HG03432 (cell line): ENCODE results near the gene TCEA3.

Experiments
- ATAC-seq: cut with Tn5 transposase; IDR thresholded peaks from one replicate; pipeline ENCODE4 v1.9.1; 2021; ENCODE audit warnings: mild to moderate bottlenecking, moderate library complexity; ENCODE audit not compliant: unreplicated experiment

The TCEA3 gene

GRCh38 chr1:23370330-23370708, 54.2 kb downstream of the TCEA3 start:
- ATAC-seq: no peak

- ATAC-seq: no peak
These were observed 55.1 kb downstream of the TCEA3 start, which contains the start of gene ZNF436 for GRCh38 chr1:23369335-23370013. TSS of gene ZNF436 (minus strand) at chr1:23369836. CDS start at chr1:23368005, 1,831 bp downstream.

GRCh38 chr1:23368562-23369334, 55.8 kb downstream of the TCEA3 start:
- peak; percentile 76 for ATAC-seq

- peak; percentile 89 for ATAC-seq
These were observed 56.6 kb downstream of the TCEA3 start for GRCh38 chr1:23367791-23368561.

GRCh38 chr1:23367451-23367790, 57.1 kb downstream of the TCEA3 start:
- no peak for ATAC-seq

- no peak for ATAC-seq
These were observed 58.0 kb downstream of the TCEA3 start for GRCh38 chr1:23366598-23366997.

- no peak for ATAC-seq
These were observed 58.4 kb downstream of the TCEA3 start for GRCh38 chr1:23366146-23366545.

- ATAC-seq: no peak
These were observed 62.3 kb downstream of the TCEA3 start for GRCh38 chr1:23362218-23362713.

- no peak for ATAC-seq
These were observed 66.2 kb downstream of the TCEA3 start for GRCh38 chr1:23358310-23358875.

- ATAC-seq: no peak
These were observed 67.2 kb downstream of the TCEA3 start for GRCh38 chr1:23357138-23357908.

- no peak for ATAC-seq
These were observed 67.9 kb downstream of the TCEA3 start for GRCh38 chr1:23356471-23357137.

- ATAC-seq: no peak
These were observed 70.3 kb downstream of the TCEA3 start for GRCh38 chr1:23354245-23354644.

- ATAC-seq: no peak
These were observed 72.4 kb downstream of the TCEA3 start for GRCh38 chr1:23352096-23352695.

- ATAC-seq: no peak
These were observed 78.6 kb downstream of the TCEA3 start for GRCh38 chr1:23345920-23346319.

- no peak for ATAC-seq
These were observed 79.5 kb downstream of the TCEA3 start for GRCh38 chr1:23344987-23345472.

GRCh38 chr1:23344111-23344986, 80.2 kb downstream of the TCEA3 start, which contains the start of gene HNRNPR:
TSS of gene HNRNPR (minus strand) at chr1:23344284. CDS start at chr1:23341008, 3,276 bp downstream.
- peak; percentile 96 for ATAC-seq

- peak; percentile 17 for ATAC-seq
These were observed 81.1 kb downstream of the TCEA3 start for GRCh38 chr1:23343221-23344110.
